Middle frontal gyrus (tissue), 1 donor: ENCODE data around the gene C3.

ENCODE experiments used
- DNase-seq: peaks from one replicate; pipeline ENCODE4 v3.0.0-alpha.2; 2015; ENCODE audit warnings: low spot score; ENCODE audit errors: extremely low spot score

C3 gene

GRCh38 chr19:6731822-6732221, 11.4 kb upstream of the C3 start:
- no peak for DNase-seq

- no peak for DNase-seq
Observed at GRCh38 chr19:6730941-6731670, 10.7 kb upstream of the C3 start.

DNA sequence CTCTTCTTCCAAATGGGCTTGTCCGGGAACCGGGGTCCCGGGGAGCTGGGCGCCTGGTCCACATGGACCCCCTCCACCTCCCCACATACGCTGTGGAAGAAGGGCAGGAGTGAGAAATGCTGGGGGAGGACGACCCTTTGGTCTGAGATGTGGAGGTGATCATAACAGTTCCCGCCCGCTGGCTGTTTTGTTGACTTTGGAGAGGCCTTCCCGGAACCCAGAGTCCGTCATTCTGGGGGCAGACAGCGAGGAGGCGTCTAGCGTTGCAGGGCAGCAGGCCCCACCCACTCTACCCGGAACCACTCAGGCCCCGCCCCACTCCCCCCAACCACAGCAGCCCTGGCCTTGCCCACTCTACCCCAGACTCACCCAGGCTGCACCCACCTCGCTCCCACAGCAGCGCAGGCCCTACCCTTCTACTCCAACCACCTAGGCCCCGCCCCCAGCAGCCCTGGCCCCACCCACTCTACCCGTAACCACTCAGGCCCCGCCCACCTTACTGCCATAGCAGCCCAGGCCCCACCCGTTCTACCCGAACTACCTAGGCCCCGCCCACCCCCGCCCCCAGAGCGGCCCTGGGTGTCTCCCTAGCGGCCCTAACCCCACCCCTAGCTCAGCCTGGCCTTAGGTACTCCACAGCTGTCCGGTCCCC, 9.8 kb upstream of the C3 start:
- no peak for DNase-seq

DNA sequence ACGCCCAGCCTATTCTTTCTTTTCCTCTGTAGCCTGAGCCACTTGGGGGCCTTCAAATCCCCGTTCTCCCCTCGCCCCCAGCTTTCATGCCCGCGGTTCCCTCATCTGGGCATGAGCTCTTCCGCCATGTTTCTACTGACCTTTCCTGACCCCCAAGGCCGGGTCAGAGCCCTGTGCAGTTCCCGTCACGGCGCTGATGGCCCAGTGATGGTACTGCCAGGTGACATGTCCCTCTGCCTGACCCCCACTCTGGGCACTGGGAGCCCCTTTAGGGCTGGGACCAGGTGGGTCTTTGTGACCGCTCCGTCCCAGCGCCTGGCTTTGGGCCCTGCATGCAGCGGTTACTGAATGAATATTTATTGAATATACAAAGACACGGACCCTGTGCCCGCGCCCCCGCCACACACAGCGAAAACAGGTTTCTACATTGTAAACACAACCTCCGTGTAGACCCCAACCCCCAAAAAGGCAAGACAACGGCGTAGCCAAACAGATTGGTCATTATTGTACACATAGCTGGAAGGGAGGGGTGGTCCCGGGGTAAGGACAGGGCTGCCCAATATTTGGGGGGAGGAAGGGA, 9.2 kb upstream of the C3 start:
- no peak for DNase-seq

GRCh38 chr19:6728346-6728745, 7.9 kb upstream of the C3 start:
- no peak for DNase-seq

- DNase-seq = no peak
Observed at GRCh38 chr19:6725513-6726231, 5.2 kb upstream of the C3 start.

DNA sequence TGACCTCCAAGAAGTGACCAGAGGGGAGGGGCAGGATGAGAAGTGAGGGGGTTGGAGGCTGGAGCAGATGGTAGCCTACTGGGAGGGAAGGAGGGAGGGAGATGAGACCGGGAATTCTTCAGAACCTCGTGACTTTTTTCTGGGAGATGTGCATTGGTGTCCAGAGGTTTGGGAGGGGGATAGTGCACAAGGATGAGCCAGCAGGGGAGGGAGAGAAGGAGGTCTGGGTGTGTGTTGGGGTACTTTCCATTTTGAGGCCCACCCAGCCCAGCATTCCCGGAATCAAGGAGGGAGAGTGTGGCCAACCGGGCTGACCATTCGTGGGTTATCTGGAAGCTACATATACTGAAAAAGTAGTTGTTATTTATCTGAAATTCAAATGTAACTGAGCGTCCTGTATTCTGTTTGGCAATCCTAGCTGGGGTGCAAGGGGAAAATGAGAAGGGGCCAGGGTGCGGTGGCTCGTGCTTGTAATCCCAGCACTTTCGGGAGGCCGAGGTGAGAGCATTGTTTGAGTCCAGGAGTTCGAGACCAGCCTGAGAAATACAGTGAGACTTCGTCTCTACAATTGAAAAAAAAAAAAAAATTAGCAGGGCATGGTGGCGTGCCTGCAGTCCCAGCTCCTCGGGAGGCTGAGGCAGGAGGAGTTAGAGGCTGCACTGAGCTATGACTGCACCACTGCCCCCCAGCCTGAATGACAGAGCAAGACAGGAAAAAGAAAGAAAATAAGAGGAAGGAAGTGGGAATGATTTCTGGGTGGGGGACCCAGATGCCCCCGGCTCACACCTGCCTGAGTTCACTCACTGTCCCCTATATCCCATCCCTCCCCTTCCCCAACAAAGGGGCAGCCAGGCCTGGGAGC, 4.4 kb upstream of the C3 start:
- DNase-seq = no peak

DNA sequence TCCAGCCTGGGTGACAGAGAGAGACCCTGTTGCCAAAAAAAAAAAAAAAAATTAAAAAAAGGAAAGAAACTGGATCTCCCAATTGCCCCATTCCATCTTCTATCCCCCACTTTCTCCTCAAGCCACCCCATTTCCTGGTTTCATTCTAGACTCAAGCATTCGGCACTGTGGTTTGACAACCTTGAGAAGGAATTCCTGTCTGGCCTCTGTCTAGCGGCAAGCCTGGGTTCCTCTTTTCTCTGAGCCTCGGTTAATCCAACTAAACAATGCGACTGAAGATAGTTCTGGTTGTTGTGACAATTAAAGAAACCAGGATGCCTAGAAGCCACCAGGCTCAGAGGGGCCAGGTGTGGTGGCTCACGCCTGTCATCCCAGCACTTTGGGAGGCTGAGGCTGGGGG, 3.3 kb upstream of the C3 start:
- DNase-seq = no peak

DNA sequence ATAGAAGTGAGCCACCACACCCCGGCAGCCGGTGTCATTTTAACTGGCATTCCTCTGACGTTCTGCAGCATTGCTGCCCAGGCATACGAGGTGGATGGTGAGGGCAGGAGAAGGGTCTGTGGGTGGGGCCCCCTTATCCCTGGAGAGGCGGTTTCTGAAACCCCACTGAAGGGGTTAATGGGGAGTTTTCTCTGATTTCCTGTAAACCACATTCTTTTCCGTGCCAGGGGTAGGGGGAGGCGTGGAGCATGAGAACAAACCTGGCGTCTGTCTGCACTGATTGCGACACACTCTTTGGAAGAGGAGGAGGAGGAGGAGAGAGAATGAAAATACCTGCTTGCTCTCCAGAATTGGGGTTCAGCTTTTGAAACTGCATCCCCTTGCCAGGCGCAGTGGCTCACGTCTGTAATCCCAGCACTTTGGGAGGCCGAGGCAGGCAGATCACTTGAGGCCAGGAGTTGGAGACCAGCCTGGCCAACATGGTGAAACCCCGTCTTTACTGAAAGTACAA, 2.7 kb upstream of the C3 start:
- no peak for DNase-seq

GRCh38 chr19:6721773-6722172, 1.3 kb upstream of the C3 start:
- no peak for DNase-seq

DNA sequence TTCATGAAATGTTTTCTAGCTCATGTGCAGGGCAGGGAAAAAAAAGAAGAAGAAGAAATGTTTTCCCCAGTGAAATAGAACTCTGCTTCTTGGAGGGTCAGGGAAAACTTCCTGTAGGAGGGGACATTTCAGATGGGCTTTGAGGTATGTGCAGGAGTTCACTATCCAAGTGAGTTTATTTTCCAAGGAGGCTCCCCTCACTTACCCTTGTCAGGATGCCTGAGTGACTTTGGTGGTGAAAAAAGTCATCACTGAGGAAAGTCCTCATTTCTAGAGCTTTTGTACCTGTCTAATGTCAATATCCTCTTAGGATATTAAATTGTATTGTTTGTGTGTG, 656 bp upstream of the C3 start:
- DNase-seq = no peak

GRCh38 chr19:6719992-6720368, 470 bp downstream of the C3 start:
- no peak for DNase-seq

GRCh38 chr19:6719540-6719861, 949 bp downstream of the C3 start:
- no peak for DNase-seq

GRCh38 chr19:6718741-6719539, 1.5 kb downstream of the C3 start:
- no peak for DNase-seq

GRCh38 chr19:6718111-6718740, 2.2 kb downstream of the C3 start:
- no peak for DNase-seq

DNA sequence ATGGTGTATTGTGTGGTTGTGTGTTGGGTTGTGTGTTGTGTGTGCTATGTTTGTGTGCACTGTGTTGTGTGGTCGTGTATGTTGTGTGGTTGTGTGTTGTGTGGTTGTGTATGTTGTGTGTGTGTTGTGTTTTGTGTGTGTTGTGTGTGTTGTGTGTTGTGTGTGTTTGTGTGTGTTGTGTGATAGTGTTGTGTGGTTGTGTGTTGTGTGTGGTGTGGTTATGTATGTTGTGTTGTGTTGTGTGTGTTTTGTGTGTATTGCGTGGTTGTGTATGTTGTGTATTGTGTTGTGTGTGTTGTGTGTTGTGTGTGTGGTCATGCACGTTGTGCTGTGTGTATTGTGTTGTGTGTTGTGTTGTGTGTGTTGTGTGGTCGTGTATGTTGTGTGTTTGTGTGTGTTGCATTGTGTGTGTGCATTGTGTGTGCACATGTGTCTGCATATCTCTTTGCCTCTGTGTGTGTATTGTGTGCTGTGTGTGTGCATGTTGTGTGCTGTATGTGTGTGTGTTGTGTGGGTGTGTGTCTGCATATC, 2.9 kb downstream of the C3 start:
- no peak for DNase-seq

DNA sequence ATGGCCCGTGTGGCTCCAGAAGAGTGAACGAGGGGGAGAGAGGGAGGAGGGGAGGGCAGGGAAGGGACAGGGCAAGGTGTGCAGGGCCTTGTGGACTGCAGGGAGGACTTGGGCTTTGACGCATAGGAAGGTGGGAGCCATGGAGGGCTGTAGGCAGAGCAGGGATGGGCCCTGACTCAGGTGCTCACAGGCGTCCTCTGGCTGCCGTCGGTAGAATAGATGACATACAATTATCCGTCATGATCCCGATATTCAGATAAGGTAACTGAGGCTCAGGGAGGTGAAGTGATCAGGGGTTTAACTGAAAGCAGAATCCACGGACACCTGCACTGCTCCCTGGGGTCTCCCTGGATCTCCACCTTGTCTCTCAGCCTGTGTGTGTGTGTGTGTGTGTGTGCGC, 3.4 kb downstream of the C3 start:
- DNase-seq = no peak

- DNase-seq = no peak
Observed at GRCh38 chr19:6716610-6716970, 3.9 kb downstream of the C3 start.

- DNase-seq = no peak
Observed at GRCh38 chr19:6714749-6715555, 5.5 kb downstream of the C3 start.
